ENCODE measurements around the gene MED19. TPM values are rescaled to one million over a fixed set of nuclear protein-coding genes. Genes with fewer than 3 reads are reported as not detected.

MED19 gene
- total and polyA plus RNA-seq, 2 donors (not counting 1 experiment from before 2014, with no cell fraction given): 9.3 to 15.0 TPM

GRCh38 chr11:57700425-57700824 lies 11.6 kb downstream of the MED19 start:
- no peak for ATAC-seq (ENCODE audit: low read depth)
- Mint-ChIP-seq H3K4me1 (no peaks in the 10 kb centered on the region), H3K27ac (no peak overlapping the region), H3K9me3 (ENCODE audit: insufficient read depth) (no peaks in the 10 kb centered on the region), H3K27me3 (no peaks in the 10 kb centered on the region), H3K4me3 (no peak overlapping the region)
- Histone ChIP-seq H3K27ac (ENCODE audit: low read length in 2 of 2) (no peak overlapping the region), H3K36me3 (replicated peaks in 1 of 2; ENCODE audit: control extremely low read depth in 1 of 2, control insufficient read depth in 1 of 2, extremely low read depth in 1 of 2, insufficient read depth in 2 of 2, low read length in 1 of 2) (peaks cover 10 to 65% of the 10 kb centered on the region in 2 experiments), H3K4me3 (ENCODE audit: control extremely low read depth in 1 of 5, extremely low read depth in 1 of 5, insufficient read depth in 1 of 5, low read depth in 2 of 5, low read length in 4 of 5) (no peak overlapping the region), H3K9me3 (ENCODE audit: control extremely low read depth in 1 of 3, control insufficient read depth in 2 of 3, insufficient read depth in 1 of 3, low read length in 2 of 3) (no peaks in the 10 kb centered on the region), H2AFZ (ENCODE audit: insufficient read depth, low read depth, low read length, poor library complexity, severe bottlenecking) (no peak overlapping the region), H3K9ac (ENCODE audit: low read length) (no peak overlapping the region), H3K79me2 (ENCODE audit: control insufficient read depth, insufficient read depth, low read length) (no peaks in the 10 kb centered on the region), H3K4me1 (ENCODE audit: control insufficient read depth in 2 of 2, insufficient read depth in 2 of 2, low read length in 2 of 2) (no peaks in the 10 kb centered on the region), H4K20me1 (ENCODE audit: control insufficient read depth, insufficient read depth, low read length, poor library complexity, severe bottlenecking) (peaks cover 6% of the 10 kb centered on the region), H3K4me2 (replicated peaks; ENCODE audit: low read depth, low read length, poor library complexity, severe bottlenecking) (no peak overlapping the region), H3K27me3 (replicated peaks in 1 of 4; ENCODE audit: control extremely low read depth in 1 of 4, control insufficient read depth in 3 of 4, insufficient read depth in 4 of 4, low read length in 3 of 4) (no peaks in the 10 kb centered on the region)
- intact Hi-C loops (cut with micrococcal nuclease): no loop called here
- POLR2A ChIA-PET: no interaction called here
- CTCF ChIA-PET: no interaction called here
- WGBS (ENCODE audit: insufficient coverage): no CpG with 5 or more reads among the region's 3 CpGs
- no peak for DNase-seq
- TF ChIP-seq EZH2 (IDR thresholded peaks at IDR 0.05; ENCODE audit: borderline replicate concordance, insufficient read depth, low read depth, low read length, poor library complexity, severe bottlenecking) (no peak), CTCF (IDR thresholded peaks at IDR 0.05) (no peak)

GRCh38 chr11:57699813-57700212 lies 12.2 kb downstream of the MED19 start:
- no peak for TF ChIP-seq EZH2 (IDR thresholded peaks at IDR 0.05; ENCODE audit: borderline replicate concordance, insufficient read depth, low read depth, low read length, poor library complexity, severe bottlenecking)
- TF ChIP-seq CTCF (IDR thresholded peaks at IDR 0.05): no peak
- H3K9ac ChIP-seq (ENCODE audit: low read length): no peak overlapping the region
- no peaks in the 10 kb centered on the region for H3K79me2 ChIP-seq (ENCODE audit: control insufficient read depth, insufficient read depth, low read length)
- ChIA-PET CTCF (interaction anchor here (0.6 to 0.9 kb wide), 2 partner anchors 34 to 100 kb away, joined by 4 to 6 read pairs; no protein-coding TSS in a partner anchor), POLR2A (no interaction called here)
- Mint-ChIP-seq H3K4me1 (no peaks in the 10 kb centered on the region), H3K9me3 (ENCODE audit: insufficient read depth) (no peaks in the 10 kb centered on the region), H3K4me3 (no peak overlapping the region), H3K27ac (no peak overlapping the region), H3K27me3 (no peaks in the 10 kb centered on the region)
- no peak overlapping the region for H3K4me3 ChIP-seq (ENCODE audit: control extremely low read depth in 1 of 5, extremely low read depth in 1 of 5, insufficient read depth in 1 of 5, low read depth in 2 of 5, low read length in 4 of 5)
- no peaks in the 10 kb centered on the region for H3K27me3 ChIP-seq (replicated peaks in 1 of 4; ENCODE audit: control extremely low read depth in 1 of 4, control insufficient read depth in 3 of 4, insufficient read depth in 4 of 4, low read length in 3 of 4)
- H2AFZ ChIP-seq (ENCODE audit: insufficient read depth, low read depth, low read length, poor library complexity, severe bottlenecking): no peak overlapping the region
- no peaks in the 10 kb centered on the region for H3K9me3 ChIP-seq (ENCODE audit: control extremely low read depth in 1 of 3, control insufficient read depth in 2 of 3, insufficient read depth in 1 of 3, low read length in 2 of 3)
- peaks cover 11 to 65% of the 10 kb centered on the region in 2 experiments for H3K36me3 ChIP-seq (replicated peaks in 1 of 2; ENCODE audit: control extremely low read depth in 1 of 2, control insufficient read depth in 1 of 2, extremely low read depth in 1 of 2, insufficient read depth in 2 of 2, low read length in 1 of 2)
- WGBS (ENCODE audit: insufficient coverage): 100% methylated on average over 1 of the region's 10 CpGs
- H3K4me2 ChIP-seq (replicated peaks; ENCODE audit: low read depth, low read length, poor library complexity, severe bottlenecking): no peak overlapping the region
- H4K20me1 ChIP-seq (ENCODE audit: control insufficient read depth, insufficient read depth, low read length, poor library complexity, severe bottlenecking): peaks cover 6% of the 10 kb centered on the region
- ATAC-seq (ENCODE audit: low read depth) (no peak), DNase-seq (no peak)
- intact Hi-C loops (cut with micrococcal nuclease): no loop called here
- no peak overlapping the region for H3K27ac ChIP-seq (ENCODE audit: low read length in 2 of 2)
- H3K4me1 ChIP-seq (ENCODE audit: control insufficient read depth in 2 of 2, insufficient read depth in 2 of 2, low read length in 2 of 2): no peaks in the 10 kb centered on the region

All from B cell (primary cell).